Liver (tissue), 9 donors: Measurements from ENCODE around the gene GNA14. TPM values are rescaled to one million over a fixed set of nuclear protein-coding genes. Genes with fewer than 3 reads are reported as not detected.

Source experiments
- DNase-seq: peaks from one replicate; pipeline ENCODE4 v3.0.0-alpha.2; 2017; ENCODE audit warnings: low spot score
- H3K27ac ChIP-seq, 2 donors: one replicate each; pipeline ENCODE4 v1.7.0; 2013; ENCODE audit warnings: inconsistent platforms in 2 of 2, low read length in 2 of 2, control low read depth in 1 of 2, low read depth in 1 of 2, mild to moderate bottlenecking in 1 of 2
- H3K27me3 ChIP-seq, 4 donors: one replicate each; pipeline versions ENCODE4 v1.6.1 to v1.7.0; 2013; ENCODE audit warnings: low read length in 3 of 4, inconsistent platforms in 1 of 4, mild to moderate bottlenecking in 1 of 4, moderate library complexity in 1 of 4; ENCODE audit not compliant: control insufficient read depth in 4 of 4, insufficient read depth in 4 of 4
- H3K36me3 ChIP-seq, 4 donors: one replicate each; pipeline versions ENCODE4 v1.6.1 to v1.7.0; 2013; ENCODE audit warnings: low read length in 3 of 4, mild to moderate bottlenecking in 3 of 4, low read depth in 1 of 4, moderate library complexity in 1 of 4; ENCODE audit not compliant: control insufficient read depth in 4 of 4, insufficient read depth in 3 of 4
- H3K4me1 ChIP-seq, 4 donors: one replicate each; pipeline versions ENCODE4 v1.6.1 to v1.7.0; 2013; ENCODE audit warnings: low read length in 3 of 4, mild to moderate bottlenecking in 3 of 4, moderate library complexity in 1 of 4; ENCODE audit not compliant: control insufficient read depth in 4 of 4, insufficient read depth in 4 of 4
- H3K4me3 ChIP-seq, 3 donors: one replicate each; pipeline versions ENCODE4 v1.6.1 to v1.7.0; 2013; ENCODE audit warnings: low read length in 3 of 3, control low read depth in 1 of 3, low read depth in 1 of 3, mild to moderate bottlenecking in 1 of 3
- H3K9ac ChIP-seq, 2 donors: one replicate each; pipeline ENCODE4 v1.7.0; 2013; ENCODE audit warnings: low read length in 2 of 2, mild to moderate bottlenecking in 2 of 2, moderate library complexity in 2 of 2, control low read depth in 1 of 2, low read depth in 1 of 2
- H3K9me3 ChIP-seq, 4 donors: one replicate each; pipeline versions ENCODE4 v1.6.1 to v1.7.0; 2013; ENCODE audit warnings: low read length in 3 of 4; ENCODE audit not compliant: control insufficient read depth in 4 of 4
- CTCF ChIP-seq: fragments of 150-350 bp; IDR thresholded peaks from 2 replicates; pipeline ENCODE4 v1.5.1; 2017; ENCODE audit warnings: improper control_type of control experiment, low read depth, low read length; ENCODE audit not compliant: missing input control
- FOXA1 ChIP-seq: IDR thresholded peaks from 2 replicates; pipeline ENCODE4 v1.6.1; 2016; ENCODE audit warnings: antibody characterized with exemption
- FOXA2 ChIP-seq: IDR thresholded peaks from 2 replicates; pipeline ENCODE4 v1.6.1; 2016; ENCODE audit warnings: antibody characterized with exemption
- GABPA ChIP-seq, 2 donors: IDR thresholded peaks in 1 of 2; conservative IDR thresholded peaks in 1 of 2; 2 replicates each; pipeline ENCODE4 v1.6.1; 2016; ENCODE audit warnings: antibody characterized with exemption in 2 of 2, mild to moderate bottlenecking in 1 of 2, moderate library complexity in 1 of 2
- JUND ChIP-seq, 2 donors: IDR thresholded peaks; 2 replicates each; pipeline ENCODE4 v1.6.1; 2016; ENCODE audit warnings: antibody characterized with exemption in 2 of 2
- NR2F2 ChIP-seq: IDR thresholded peaks from 2 replicates; pipeline ENCODE4 v1.6.1; 2016; ENCODE audit warnings: antibody characterized with exemption
- RAD21 ChIP-seq, 2 donors: IDR thresholded peaks; 2 replicates each; pipeline ENCODE4 v1.6.1; 2016; ENCODE audit warnings: antibody characterized with exemption in 2 of 2, mild to moderate bottlenecking in 2 of 2
- REST ChIP-seq: IDR thresholded peaks from 2 replicates; pipeline ENCODE4 v1.6.1; 2016; ENCODE audit warnings: antibody characterized with exemption, mild to moderate bottlenecking
- RXRA ChIP-seq, 2 donors: IDR thresholded peaks; 2 replicates each; pipeline ENCODE4 v1.6.1; 2017 to 2018; ENCODE audit warnings: antibody characterized with exemption in 2 of 2, mild to moderate bottlenecking in 1 of 2
- SP1 ChIP-seq: IDR thresholded peaks from 2 replicates; pipeline ENCODE4 v1.6.1; 2018; ENCODE audit warnings: antibody characterized with exemption, mild to moderate bottlenecking
- TAF1 ChIP-seq: conservative IDR thresholded peaks from 2 replicates; pipeline ENCODE4 v1.6.1; 2016; ENCODE audit warnings: antibody characterized with exemption, mild to moderate bottlenecking
- YY1 ChIP-seq: IDR thresholded peaks from 2 replicates; pipeline ENCODE4 v1.6.1; 2016; ENCODE audit warnings: antibody characterized with exemption, mild to moderate bottlenecking
- ZBTB33 ChIP-seq: IDR thresholded peaks from 2 replicates; pipeline ENCODE4 v1.6.1; 2016; ENCODE audit warnings: antibody characterized with exemption
- WGBS: extraction: QIAGEN DNeasy Blood & Tissue Kit; methylation state at CpG from one replicate; pipeline ENCODE4 v1.1.7; 2013; 5-methylcytosine and 5-hydroxymethylcytosine counted together
- polyA plus RNA-seq, 2 donors: library from polyadenylated mRNA; stranded (reverse) in 1 of 2; unstranded in 1 of 2; fragments of 200-250 nt in 1 of 2; fragments of >200 nt in 1 of 2; fragmentation: Nextera tagmentation in 1 of 2; extraction: Ambion mirVana in 1 of 2; gene quantifications; one replicate each; pipeline versions ENCODE4 v1.2.1 to v1.2.3, GENCODE V29; 2013 to 2015
- total RNA-seq, 2 donors: library from RNA; depleted of rRNA; stranded (reverse); fragments of >200 nt; gene quantifications; one replicate each; pipeline ENCODE4 v1.2.3, GENCODE V29; 2014
- donor health status: healthy.
- donor health status: healthy.
- donor health status: healthy.
- donor health status: healthy.
- donor health status: healthy.

The GNA14 gene
- total and polyA plus RNA-seq, 4 donors, result 1.1 to 5.4 (median 2.9) TPM

GRCh38 chr9:77587851-77588250 is 60.3 kb downstream of the GNA14 start:
- Histone ChIP-seq H3K4me3 (no peak overlapping the region), H3K36me3 (no peaks in the 10 kb centered on the region), H3K4me1 (no peaks in the 10 kb centered on the region), H3K9ac (no peak overlapping the region), H3K27me3 (no peaks in the 10 kb centered on the region), H3K27ac (no peak overlapping the region), H3K9me3 (no peaks in the 10 kb centered on the region)
- no peak for DNase-seq
- WGBS, result 59% methylated on average over 2 of the region's 2 CpGs
- TF ChIP-seq RAD21 (IDR thresholded peaks at IDR 0.05) (no peak), RXRA (IDR thresholded peaks at IDR 0.05) (no peak), ZBTB33 (no peak), SP1 (no peak), FOXA2 (no peak), JUND (IDR thresholded peaks at IDR 0.05) (no peak), NR2F2 (no peak), FOXA1 (no peak)

GRCh38 chr9:77587042-77587441 is 61.1 kb downstream of the GNA14 start:
- TF ChIP-seq GABPA (IDR thresholded peaks at IDR 0.05 in 1 of 2, conservative IDR thresholded peaks at IDR 0.05 in 1 of 2) (no peak), REST (no peak), SP1 (no peak), CTCF (no peak), TAF1 (no peak), YY1 (no peak)
- H3K36me3 ChIP-seq, result no peaks in the 10 kb centered on the region
- H3K27me3 ChIP-seq, result no peaks in the 10 kb centered on the region
- no peak for DNase-seq
- no peaks in the 10 kb centered on the region for H3K4me1 ChIP-seq
- no peak overlapping the region for H3K9ac ChIP-seq
- H3K4me3 ChIP-seq, result no peak overlapping the region
- H3K27ac ChIP-seq, result no peak overlapping the region
- no peaks in the 10 kb centered on the region for H3K9me3 ChIP-seq
